Heart right ventricle (tissue), 16 donors: ENCODE measurements around the gene CEP20. TPM values are rescaled to one million over a fixed set of nuclear protein-coding genes. Genes with fewer than 3 reads are reported as not detected.

Experiments used
- ATAC-seq, 8 donors: fragments of 200-7000 bp; cut with Tn5 transposase; one replicate each; pipeline ENCODE4 v1.9.1; 2020; ENCODE audit warnings: mild to moderate bottlenecking in 8 of 8, moderate library complexity in 8 of 8, moderate number of reproducible peaks in 1 of 8
- DNase-seq, 2 donors: peaks; one replicate each; pipeline ENCODE4 v3.0.0-alpha.2; 2020
- H3K27ac ChIP-seq, 10 donors: fragments of 200-600 bp; sonication (generic) in 2 of 10; one replicate each; pipeline versions ENCODE4 v1.5.0 to v1.8.0; 2020 to 2022; ENCODE audit warnings: mild to moderate bottlenecking in 3 of 10
- H3K27me3 ChIP-seq, 7 donors: fragments of 200-600 bp; one replicate each; pipeline ENCODE4 v1.8.0; 2021 to 2022; ENCODE audit warnings: mild to moderate bottlenecking in 2 of 7
- H3K36me3 ChIP-seq, 9 donors: fragments of 200-600 bp; sonication (generic) in 1 of 9; one replicate each; pipeline versions ENCODE4 v1.5.0 to v1.8.0; 2020 to 2022; ENCODE audit warnings: mild to moderate bottlenecking in 2 of 9
- H3K4me1 ChIP-seq, 9 donors: fragments of 200-600 bp; sonication (generic) in 1 of 9; one replicate each; pipeline versions ENCODE4 v1.5.0 to v1.8.0; 2020 to 2022; ENCODE audit warnings: mild to moderate bottlenecking in 4 of 9
- H3K4me3 ChIP-seq, 10 donors: fragments of 200-600 bp; sonication (generic) in 2 of 10; one replicate each; pipeline versions ENCODE4 v1.5.0 to v1.8.0; 2020 to 2022; ENCODE audit warnings: mild to moderate bottlenecking in 7 of 10, moderate library complexity in 2 of 10
- H3K9me3 ChIP-seq, 11 donors: fragments of 200-600 bp in 10 of 11; sonication (generic) in 2 of 11; one replicate each; pipeline versions ENCODE4 v1.5.0 to v1.8.0; 2013 to 2022; ENCODE audit warnings: mild to moderate bottlenecking in 2 of 11, control low read depth in 1 of 11, moderate library complexity in 1 of 11
- WGBS, 2 donors: extraction: QIAGEN DNeasy Blood & Tissue Kit; methylation state at CpG; one replicate each; pipeline ENCODE4 v1.1.7; 2013; ENCODE audit warnings: inconsistent platforms in 1 of 2; 5-methylcytosine and 5-hydroxymethylcytosine counted together
- intact Hi-C, 10 donors: fragments of 100-400 bp; cut with DNase I; formaldehyde crosslinking; loops; one replicate each; pipeline versions ENCODE4 v1.11.1 to v1.14.2; 2022
- polyA plus RNA-seq, 2 donors: library from polyadenylated mRNA; stranded (reverse); fragments of 200-250 nt; gene quantifications; one replicate each; pipeline ENCODE4 v1.2.3, GENCODE V29; 2013
- total RNA-seq, 10 donors: library from RNA; stranded (reverse); fragmentation: NEBNext Ultra II Directional in 3 of 10; extraction: Animal tissue kit (Norgen Biotek cat#: 25700) in 3 of 10; gene quantifications; one replicate each; pipeline versions ENCODE4 v1.2.1 to v1.2.4, GENCODE V29; 2021 to 2023
- TF ChIP-seq, protein P1 (sequence below), 9 donors: fragments of 200-600 bp; sonication (generic) in 2 of 9; IDR thresholded peaks; one replicate each; pipeline versions ENCODE4 v1.5.0 to v1.8.0; 2021 to 2022; ENCODE audit warnings: antibody characterized with exemption in 9 of 9, mild to moderate bottlenecking in 5 of 9, moderate library complexity in 1 of 9
- donor health status: Arrhythmogenic right ventricular cardiomyopathy.
- donor health status: ischemic (EF 13 %, LVEDD 7.1; RV severe dilation, severe dysfunction).
- donor health status: healthy with polysubstance abuse.
- donor health status: DM: no; HTN: yes; CAD: no.
- donor health status: DM: no; HTN: no; CAD: no.
- donor health status: ischemic (EF 25% LVEDD 6.9; RV normal size, moderate dysfunction).
- donor health status: ischemic (EF 25% LVEDD 5.7; RV mildly dilated, moderate dysfunction).
- donor health status: healthy.
- donor health status: DM: yes; HTN: yes; CAD: no.
- donor health status: Ischemic cardiomyopathy.
- donor health status: ischemic (EF 35%, LVEDD 5.7; RV mildly dilated, moderate dysfunction).
- donor health status: nonischemic (EF 11% LVEDD 7.7; RV severe dilation, severe dysfunction).
- donor health status: DM: yes; HTN: yes; CAD: no.
- donor health status: PGD.
- donor health status: ischemic (EF 29% LVEDD 5.4; RV normal size, mild dysfunction).
- donor health status: nonischemic (EF 23%, LVEDD 6.1; RV moderate dilation, normal function).

The CEP20 gene
- total and polyA plus RNA-seq, 12 donors = 14.8 to 42.6 (median 32.1) TPM

DNA sequence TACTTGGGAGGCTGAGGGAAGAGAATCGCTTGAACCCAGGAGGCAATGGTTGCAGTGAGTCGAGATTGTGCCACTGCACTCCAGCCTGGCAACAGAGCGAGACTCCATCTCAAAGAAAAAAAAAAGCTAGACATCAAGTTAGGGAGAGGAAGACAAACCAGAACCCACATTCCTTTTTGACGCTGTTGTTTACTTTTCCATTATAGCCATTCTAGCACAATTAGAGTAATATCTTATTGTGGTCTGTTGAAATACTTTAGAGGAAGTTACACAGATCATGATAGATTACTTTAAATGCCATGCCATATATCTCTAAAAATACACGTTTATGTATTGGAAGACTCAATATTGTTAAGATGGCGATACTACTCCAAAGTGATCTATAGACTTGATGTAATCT, 44.5 kb upstream of the CEP20 start:
- no peaks in the 10 kb centered on the region for H3K36me3 ChIP-seq
- H3K9me3 ChIP-seq = peaks cover 0 to 12% (median 0%) of the 10 kb centered on the region in 11 donors
- TF ChIP-seq, protein P1, sequence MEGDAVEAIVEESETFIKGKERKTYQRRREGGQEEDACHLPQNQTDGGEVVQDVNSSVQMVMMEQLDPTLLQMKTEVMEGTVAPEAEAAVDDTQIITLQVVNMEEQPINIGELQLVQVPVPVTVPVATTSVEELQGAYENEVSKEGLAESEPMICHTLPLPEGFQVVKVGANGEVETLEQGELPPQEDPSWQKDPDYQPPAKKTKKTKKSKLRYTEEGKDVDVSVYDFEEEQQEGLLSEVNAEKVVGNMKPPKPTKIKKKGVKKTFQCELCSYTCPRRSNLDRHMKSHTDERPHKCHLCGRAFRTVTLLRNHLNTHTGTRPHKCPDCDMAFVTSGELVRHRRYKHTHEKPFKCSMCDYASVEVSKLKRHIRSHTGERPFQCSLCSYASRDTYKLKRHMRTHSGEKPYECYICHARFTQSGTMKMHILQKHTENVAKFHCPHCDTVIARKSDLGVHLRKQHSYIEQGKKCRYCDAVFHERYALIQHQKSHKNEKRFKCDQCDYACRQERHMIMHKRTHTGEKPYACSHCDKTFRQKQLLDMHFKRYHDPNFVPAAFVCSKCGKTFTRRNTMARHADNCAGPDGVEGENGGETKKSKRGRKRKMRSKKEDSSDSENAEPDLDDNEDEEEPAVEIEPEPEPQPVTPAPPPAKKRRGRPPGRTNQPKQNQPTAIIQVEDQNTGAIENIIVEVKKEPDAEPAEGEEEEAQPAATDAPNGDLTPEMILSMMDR (IDR thresholded peaks at IDR 0.05) = no peak
- H3K27me3 ChIP-seq = no peaks in the 10 kb centered on the region
- H3K4me1 ChIP-seq = no peaks in the 10 kb centered on the region
- intact Hi-C loops = no loop called here
- DNase-seq (no peak), ATAC-seq (no peak)
- no peak overlapping the region for H3K4me3 ChIP-seq
- WGBS, 2 donors = 79 to 82% methylated on average over 6 of the region's 6 CpGs
- no peak overlapping the region for H3K27ac ChIP-seq

DNA sequence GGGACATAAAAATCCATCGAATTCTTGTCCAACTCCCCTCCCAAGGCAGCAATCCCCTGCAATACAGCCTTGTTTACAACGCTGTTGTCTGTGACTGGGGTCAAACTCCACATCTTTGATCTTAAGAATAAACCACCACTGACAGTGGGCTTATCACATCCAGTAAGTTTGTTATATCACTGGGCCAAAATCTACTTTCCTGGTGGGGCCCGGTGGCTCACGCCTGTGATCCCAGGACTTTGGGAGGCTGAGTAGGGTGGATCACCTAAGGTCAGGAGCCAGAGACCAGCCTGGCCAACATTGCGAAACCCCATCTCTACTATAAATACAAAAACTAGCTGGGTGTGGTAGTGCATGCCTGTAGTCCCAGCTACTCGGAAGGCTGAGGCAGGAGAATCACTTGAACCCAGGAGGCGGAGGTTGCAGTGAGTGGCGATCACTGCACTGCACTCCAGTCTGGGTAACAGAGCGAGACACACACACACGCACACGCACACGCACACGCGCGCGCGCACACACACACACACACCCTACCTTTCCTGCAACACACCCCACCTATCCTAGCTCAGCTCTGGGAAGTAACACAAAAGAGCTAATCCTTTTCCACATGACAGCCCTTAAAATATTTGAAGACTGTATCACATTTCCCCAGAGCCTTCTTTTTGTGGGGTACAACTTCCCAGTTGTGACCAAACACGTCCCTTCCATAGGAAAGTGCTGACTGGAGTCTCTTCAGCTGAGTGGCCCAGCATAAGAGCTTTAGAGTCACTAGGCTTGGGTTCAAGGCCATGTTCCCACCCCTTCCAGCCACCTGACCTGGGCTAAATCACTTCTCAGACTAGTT, 40.1 kb upstream of the CEP20 start:
- H3K27ac ChIP-seq = no peak overlapping the region
- TF ChIP-seq, protein P1 (IDR thresholded peaks at IDR 0.05) = no peak
- ATAC-seq (no peak), DNase-seq (no peak)
- no peak overlapping the region for H3K4me3 ChIP-seq
- H3K27me3 ChIP-seq = no peaks in the 10 kb centered on the region
- intact Hi-C loops = no loop called here
- H3K9me3 ChIP-seq = no peaks in the 10 kb centered on the region
- no peaks in the 10 kb centered on the region for H3K36me3 ChIP-seq
- no peaks in the 10 kb centered on the region for H3K4me1 ChIP-seq
- WGBS, 2 donors = 94 to 97% methylated on average over 18 of the region's 18 CpGs

DNA sequence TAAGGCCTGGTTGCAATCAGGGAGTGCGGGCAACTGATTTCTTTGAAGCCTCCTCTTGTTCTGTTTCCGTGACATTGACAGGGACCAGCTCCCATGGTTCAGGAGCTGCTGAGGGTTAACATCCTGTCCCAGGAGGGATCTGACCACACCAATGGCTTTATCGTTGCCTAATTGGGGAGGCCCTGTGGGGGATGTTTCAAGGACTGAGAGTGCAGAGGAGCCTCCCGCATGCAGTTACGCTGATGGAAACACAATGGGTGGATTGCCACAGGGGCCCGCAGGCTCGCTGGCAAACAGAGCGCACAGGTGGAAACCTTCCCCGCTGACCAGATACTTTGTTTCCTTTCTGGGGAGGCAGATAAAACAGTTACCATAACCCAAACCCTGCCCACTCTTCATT, 37.2 kb upstream of the CEP20 start:
- intact Hi-C loops = no loop called here
- H3K4me3 ChIP-seq = no peak overlapping the region
- no peaks in the 10 kb centered on the region for H3K27me3 ChIP-seq
- H3K4me1 ChIP-seq = no peaks in the 10 kb centered on the region
- ATAC-seq = no peak
- H3K36me3 ChIP-seq = no peaks in the 10 kb centered on the region
- TF ChIP-seq, protein P1 (IDR thresholded peaks at IDR 0.05) = no peak
- DNase-seq = no peak
- whole genome bisulfite sequencing, 2 donors = 74 to 77% methylated on average over 9 of the region's 9 CpGs
- H3K9me3 ChIP-seq = no peaks in the 10 kb centered on the region
- no peak overlapping the region for H3K27ac ChIP-seq

DNA sequence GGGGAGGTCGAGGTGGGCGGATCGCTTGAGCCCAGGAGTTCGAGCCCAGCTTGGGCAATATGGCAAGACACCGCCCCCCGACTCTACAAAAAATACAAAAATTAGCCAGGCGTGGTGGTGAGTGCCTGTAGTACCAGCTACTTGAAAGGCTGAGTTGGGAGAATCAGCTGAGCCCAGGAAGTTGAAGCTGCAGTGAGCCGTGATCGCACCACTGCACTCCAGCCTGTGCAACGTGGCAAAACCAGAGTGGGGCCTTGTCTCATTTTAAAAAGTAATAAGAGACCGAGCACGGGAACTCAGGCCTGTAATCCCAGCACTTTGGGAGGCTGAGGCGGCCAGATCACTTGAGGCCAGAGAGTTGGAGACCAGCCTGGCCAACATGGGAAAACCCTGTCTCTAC, 36.6 kb upstream of the CEP20 start:
- Histone ChIP-seq H3K27ac (no peak overlapping the region), H3K36me3 (no peaks in the 10 kb centered on the region), H3K9me3 (no peaks in the 10 kb centered on the region), H3K4me3 (no peak overlapping the region), H3K4me1 (no peaks in the 10 kb centered on the region), H3K27me3 (no peaks in the 10 kb centered on the region)
- TF ChIP-seq, protein P1 (IDR thresholded peaks at IDR 0.05) = no peak
- ATAC-seq (no peak), DNase-seq (no peak)
- intact Hi-C loops = no loop called here
- 94 to 96% methylated on average over 13 of the region's 13 CpGs for WGBS, 2 donors
